Measurements from ENCODE around the gene CD1D. TPM values are rescaled to one million over a fixed set of nuclear protein-coding genes. Genes with fewer than 3 reads are reported as not detected.

Gene CD1D
- total RNA-seq, 3 donors from 2014 or later = 0.96 to 2.0 (median 1.8) TPM

DNA sequence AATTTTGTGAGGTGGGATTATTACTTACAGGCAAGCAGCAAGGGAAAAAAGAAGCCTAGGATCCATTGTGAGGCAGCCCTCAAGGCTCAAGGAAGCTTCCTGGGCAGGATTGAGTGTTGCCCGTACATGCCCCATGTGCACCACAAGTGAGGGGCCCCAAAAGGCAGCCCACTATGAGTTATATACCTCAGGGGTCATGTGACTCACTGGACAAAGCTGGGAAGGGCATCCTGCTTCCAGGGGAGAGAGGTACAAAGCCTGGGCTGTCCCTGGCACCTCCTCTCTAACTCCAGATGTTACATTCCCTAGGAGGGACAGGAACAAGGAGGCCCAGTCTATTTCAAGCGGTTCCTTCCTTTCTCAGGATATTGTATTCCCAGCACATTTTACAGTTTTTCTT, 34.0 kb upstream of the CD1D start:
- intact Hi-C loops (cut with DNase I; ENCODE audit: low total_unique reads) = no loop called here
- TF ChIP-seq POLR2A (IDR thresholded peaks at IDR 0.05) (no peak), CTCF (IDR thresholded peaks at IDR 0.05) (no peak), POLR2AphosphoS5 (IDR thresholded peaks at IDR 0.05) (no peak)
- H3K4me1 ChIP-seq = no peaks in the 10 kb centered on the region
- DNase-seq (ENCODE audit: low spot score in 2 of 2) = no peak
- H3K4me3 ChIP-seq = no peak overlapping the region
- no peaks in the 10 kb centered on the region for H3K36me3 ChIP-seq
- peak overlapping the region in 1 of 2 donors; percentile 63 for H3K27ac ChIP-seq
- no peaks in the 10 kb centered on the region for H3K9me3 ChIP-seq
- H3K27me3 ChIP-seq = no peaks in the 10 kb centered on the region

DNA sequence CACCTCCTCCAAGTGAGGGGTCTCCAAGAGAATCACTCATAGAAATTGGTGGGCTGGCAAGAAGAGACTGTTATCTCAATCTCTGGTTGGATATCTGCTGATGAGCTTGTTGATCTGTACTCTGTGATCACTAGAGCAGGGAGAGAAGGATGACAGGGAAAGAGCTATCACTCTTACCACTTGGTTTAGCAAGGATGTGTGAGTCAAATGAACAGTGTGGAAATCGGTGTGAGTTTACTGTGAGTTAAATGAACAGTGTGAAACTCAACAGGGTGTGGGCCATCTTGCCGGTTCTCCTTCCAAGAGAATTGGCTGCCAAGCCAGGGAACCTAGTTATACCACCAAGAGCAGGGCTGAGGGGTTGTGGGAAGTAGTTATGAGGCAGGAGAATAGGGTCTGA, 33.3 kb upstream of the CD1D start:
- no peak for TF ChIP-seq POLR2AphosphoS5 (IDR thresholded peaks at IDR 0.05)
- peak overlapping the region in 1 of 2 donors; percentile 63 for H3K27ac ChIP-seq
- no peaks in the 10 kb centered on the region for H3K4me1 ChIP-seq
- intact Hi-C loops (cut with DNase I; ENCODE audit: low total_unique reads) = no loop called here
- H3K27me3 ChIP-seq = no peaks in the 10 kb centered on the region
- no peak overlapping the region for H3K4me3 ChIP-seq
- no peaks in the 10 kb centered on the region for H3K36me3 ChIP-seq
- no peak for DNase-seq (ENCODE audit: low spot score in 2 of 2)
- no peaks in the 10 kb centered on the region for H3K9me3 ChIP-seq

DNA sequence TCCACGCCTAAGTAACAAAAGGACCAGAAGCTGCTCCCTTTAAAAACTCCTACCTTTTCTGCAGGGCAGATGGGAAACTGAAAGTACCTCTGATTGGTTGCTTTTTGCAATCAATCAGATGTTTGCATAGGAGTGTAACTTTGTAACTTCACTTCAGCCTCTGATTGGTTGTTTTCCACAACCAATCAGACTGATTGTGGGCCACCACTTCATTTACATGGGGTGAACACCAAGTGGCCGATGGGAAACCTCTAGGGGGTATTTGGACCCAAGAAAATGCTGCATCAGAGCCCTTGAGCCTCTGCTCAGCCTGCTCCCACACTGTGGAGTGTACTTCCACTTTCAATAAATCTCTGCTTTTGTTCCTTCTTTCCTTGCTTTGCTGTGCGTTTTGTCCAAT, 32.8 kb upstream of the CD1D start:
- H3K4me1 ChIP-seq = no peaks in the 10 kb centered on the region
- TF ChIP-seq POLR2AphosphoS5 (IDR thresholded peaks at IDR 0.05) (no peak), CTCF (IDR thresholded peaks at IDR 0.05) (no peak)
- no peaks in the 10 kb centered on the region for H3K27me3 ChIP-seq
- no peak overlapping the region for H3K4me3 ChIP-seq
- DNase-seq (ENCODE audit: low spot score in 2 of 2) = no peak
- intact Hi-C loops (cut with DNase I; ENCODE audit: low total_unique reads) = no loop called here
- peak overlapping the region in 1 of 2 donors; percentile 63 for H3K27ac ChIP-seq
- H3K36me3 ChIP-seq = no peaks in the 10 kb centered on the region
- H3K9me3 ChIP-seq = no peaks in the 10 kb centered on the region

DNA sequence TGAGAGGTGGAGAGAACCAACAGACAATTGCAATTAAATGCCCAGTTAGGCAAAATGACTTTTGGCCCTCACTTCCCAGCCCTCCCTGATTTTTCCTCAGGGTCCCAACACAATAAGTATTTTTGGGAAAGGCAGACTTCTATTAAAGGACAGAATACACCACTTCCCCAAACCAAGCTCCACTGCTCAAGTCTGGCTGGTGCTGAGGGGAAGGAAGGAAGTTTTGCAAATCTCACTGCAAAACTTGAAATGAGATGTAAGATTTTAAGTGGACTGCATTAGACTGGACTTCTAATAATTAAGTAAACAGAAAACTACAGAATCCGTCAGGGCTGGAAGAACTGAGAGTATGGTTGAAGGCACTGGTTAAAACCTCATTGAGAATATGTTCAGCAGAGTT, 32.2 kb upstream of the CD1D start:
- H3K27ac ChIP-seq = peak overlapping the region in 1 of 2 donors; percentile 82
- H3K36me3 ChIP-seq = no peaks in the 10 kb centered on the region
- H3K27me3 ChIP-seq = no peaks in the 10 kb centered on the region
- no peaks in the 10 kb centered on the region for H3K9me3 ChIP-seq
- intact Hi-C loops (cut with DNase I; ENCODE audit: low total_unique reads) = no loop called here
- no peak for TF ChIP-seq POLR2A (IDR thresholded peaks at IDR 0.05)
- TF ChIP-seq POLR2AphosphoS5 (IDR thresholded peaks at IDR 0.05) = no peak
- TF ChIP-seq CTCF (IDR thresholded peaks at IDR 0.05) = no peak
- H3K4me1 ChIP-seq = no peaks in the 10 kb centered on the region
- H3K4me3 ChIP-seq = no peak overlapping the region
- DNase-seq (ENCODE audit: low spot score in 2 of 2) = no peak

DNA sequence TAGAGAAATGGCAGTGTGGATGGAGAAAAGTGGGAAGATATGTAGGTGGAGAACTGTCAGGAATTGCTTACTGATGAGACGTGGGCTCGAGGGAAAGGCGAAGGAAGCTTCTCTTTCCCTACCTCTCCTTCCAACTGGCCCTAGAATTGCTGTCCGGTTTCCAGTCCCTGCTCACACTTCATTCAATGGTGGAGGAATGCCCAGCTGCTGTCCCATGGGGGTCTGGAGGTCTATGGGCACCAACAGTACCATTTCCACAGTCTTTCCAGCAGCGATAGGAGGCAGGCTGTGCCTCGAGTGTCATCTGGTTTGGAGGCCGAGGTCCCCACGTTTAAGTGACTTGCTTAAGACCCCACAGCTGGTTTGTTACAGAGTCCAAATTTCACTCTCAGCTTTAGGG, 31.5 kb upstream of the CD1D start:
- TF ChIP-seq CTCF (IDR thresholded peaks at IDR 0.05) (no peak), POLR2AphosphoS5 (IDR thresholded peaks at IDR 0.05) (no peak), POLR2A (IDR thresholded peaks at IDR 0.05) (no peak)
- no peaks in the 10 kb centered on the region for H3K27me3 ChIP-seq
- no peaks in the 10 kb centered on the region for H3K36me3 ChIP-seq
- no peaks in the 10 kb centered on the region for H3K9me3 ChIP-seq
- H3K4me3 ChIP-seq = peak overlapping the region; percentile 31 to 56 (median 44)
- intact Hi-C loops (cut with DNase I; ENCODE audit: low total_unique reads) = no loop called here
- no peak for DNase-seq (ENCODE audit: low spot score in 2 of 2)
- H3K4me1 ChIP-seq = no peaks in the 10 kb centered on the region
- peak overlapping the region; percentile 43 to 82 for H3K27ac ChIP-seq
